SK-N-SH (cell line): ENCODE data around the gene IMPDH2.

Source experiments
- EZH2phosphoT487 ChIP-seq: fragments of 200-600 bp; sonication (generic); IDR thresholded peaks from 2 replicates; pipeline ENCODE4 v1.6.1; 2017; ENCODE audit warnings: low read depth, mixed run types, mild to moderate bottlenecking, antibody characterized with exemption, moderate library complexity, borderline replicate concordance
- JUND ChIP-seq: IDR thresholded peaks from 2 replicates; pipeline ENCODE4 v1.4.0; 2012
- POLR2AphosphoS5 ChIP-seq: IDR thresholded peaks from 2 replicates; pipeline ENCODE4 v1.6.1; 2012; ENCODE audit warnings: low read depth, low read length
- YY1 ChIP-seq: IDR thresholded peaks from 2 replicates; pipeline ENCODE4 v1.4.0; 2012; ENCODE audit warnings: low read depth, mild to moderate bottlenecking
- TF ChIP-seq, protein P1 (sequence below): fragments of 200-600 bp; sonication (generic); IDR thresholded peaks from 2 replicates; pipeline ENCODE4 v1.6.1; 2017; ENCODE audit warnings: antibody characterized with exemption, mild to moderate bottlenecking, moderate library complexity
- TF ChIP-seq, protein P2 (sequence below): fragments of 150-350 bp; IDR thresholded peaks from 2 replicates; pipeline ENCODE4 v1.6.1; 2016; ENCODE audit warnings: mild to moderate bottlenecking, low read depth, low read length
- TF ChIP-seq, protein P3 (sequence below): IDR thresholded peaks from 2 replicates; pipeline ENCODE4 v1.4.0; 2012; ENCODE audit warnings: low read depth, borderline replicate concordance

DNA sequence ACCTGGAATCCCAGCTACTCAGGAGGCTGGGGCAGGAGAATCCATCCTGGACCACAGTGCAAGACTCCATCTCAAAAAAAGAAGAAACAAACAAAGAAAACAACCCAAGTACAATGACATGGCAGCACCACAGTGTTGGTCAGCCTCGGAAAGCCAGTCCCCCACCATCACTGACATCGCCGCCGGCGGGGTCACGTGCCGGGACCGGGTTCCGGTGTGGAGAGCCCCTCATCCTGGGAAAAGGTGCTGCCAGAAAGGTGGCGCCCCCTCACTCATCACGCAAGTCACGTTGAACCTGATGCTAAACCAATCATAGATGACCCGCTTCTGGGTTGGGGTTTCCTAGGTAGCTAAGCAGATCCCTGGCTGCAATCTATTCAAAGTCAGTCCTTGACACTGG is 46.9 kb upstream of the IMPDH2 start:
- TF ChIP-seq, protein P1, sequence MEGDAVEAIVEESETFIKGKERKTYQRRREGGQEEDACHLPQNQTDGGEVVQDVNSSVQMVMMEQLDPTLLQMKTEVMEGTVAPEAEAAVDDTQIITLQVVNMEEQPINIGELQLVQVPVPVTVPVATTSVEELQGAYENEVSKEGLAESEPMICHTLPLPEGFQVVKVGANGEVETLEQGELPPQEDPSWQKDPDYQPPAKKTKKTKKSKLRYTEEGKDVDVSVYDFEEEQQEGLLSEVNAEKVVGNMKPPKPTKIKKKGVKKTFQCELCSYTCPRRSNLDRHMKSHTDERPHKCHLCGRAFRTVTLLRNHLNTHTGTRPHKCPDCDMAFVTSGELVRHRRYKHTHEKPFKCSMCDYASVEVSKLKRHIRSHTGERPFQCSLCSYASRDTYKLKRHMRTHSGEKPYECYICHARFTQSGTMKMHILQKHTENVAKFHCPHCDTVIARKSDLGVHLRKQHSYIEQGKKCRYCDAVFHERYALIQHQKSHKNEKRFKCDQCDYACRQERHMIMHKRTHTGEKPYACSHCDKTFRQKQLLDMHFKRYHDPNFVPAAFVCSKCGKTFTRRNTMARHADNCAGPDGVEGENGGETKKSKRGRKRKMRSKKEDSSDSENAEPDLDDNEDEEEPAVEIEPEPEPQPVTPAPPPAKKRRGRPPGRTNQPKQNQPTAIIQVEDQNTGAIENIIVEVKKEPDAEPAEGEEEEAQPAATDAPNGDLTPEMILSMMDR = no peak
- TF ChIP-seq, protein P2, sequence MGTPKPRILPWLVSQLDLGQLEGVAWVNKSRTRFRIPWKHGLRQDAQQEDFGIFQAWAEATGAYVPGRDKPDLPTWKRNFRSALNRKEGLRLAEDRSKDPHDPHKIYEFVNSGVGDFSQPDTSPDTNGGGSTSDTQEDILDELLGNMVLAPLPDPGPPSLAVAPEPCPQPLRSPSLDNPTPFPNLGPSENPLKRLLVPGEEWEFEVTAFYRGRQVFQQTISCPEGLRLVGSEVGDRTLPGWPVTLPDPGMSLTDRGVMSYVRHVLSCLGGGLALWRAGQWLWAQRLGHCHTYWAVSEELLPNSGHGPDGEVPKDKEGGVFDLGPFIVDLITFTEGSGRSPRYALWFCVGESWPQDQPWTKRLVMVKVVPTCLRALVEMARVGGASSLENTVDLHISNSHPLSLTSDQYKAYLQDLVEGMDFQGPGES = no peak
- TF ChIP-seq EZH2phosphoT487 (no peak), JUND (no peak), POLR2AphosphoS5 (no peak), YY1 (no peak)
- TF ChIP-seq, protein P3, sequence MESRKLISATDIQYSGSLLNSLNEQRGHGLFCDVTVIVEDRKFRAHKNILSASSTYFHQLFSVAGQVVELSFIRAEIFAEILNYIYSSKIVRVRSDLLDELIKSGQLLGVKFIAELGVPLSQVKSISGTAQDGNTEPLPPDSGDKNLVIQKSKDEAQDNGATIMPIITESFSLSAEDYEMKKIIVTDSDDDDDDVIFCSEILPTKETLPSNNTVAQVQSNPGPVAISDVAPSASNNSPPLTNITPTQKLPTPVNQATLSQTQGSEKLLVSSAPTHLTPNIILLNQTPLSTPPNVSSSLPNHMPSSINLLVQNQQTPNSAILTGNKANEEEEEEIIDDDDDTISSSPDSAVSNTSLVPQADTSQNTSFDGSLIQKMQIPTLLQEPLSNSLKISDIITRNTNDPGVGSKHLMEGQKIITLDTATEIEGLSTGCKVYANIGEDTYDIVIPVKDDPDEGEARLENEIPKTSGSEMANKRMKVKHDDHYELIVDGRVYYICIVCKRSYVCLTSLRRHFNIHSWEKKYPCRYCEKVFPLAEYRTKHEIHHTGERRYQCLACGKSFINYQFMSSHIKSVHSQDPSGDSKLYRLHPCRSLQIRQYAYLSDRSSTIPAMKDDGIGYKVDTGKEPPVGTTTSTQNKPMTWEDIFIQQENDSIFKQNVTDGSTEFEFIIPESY = no peak
